NCI-H1048 (cell line): ENCODE measurements around the gene TRABD2B.

Experiments used
- DNase-seq: peaks from one replicate; lab custom pipeline; 2025; lab: John Stamatoyannopoulos, UW

TRABD2B gene

GRCh38 chr1:48021792-48022191, 24.6 kb upstream of the TRABD2B start:
- no peak for DNase-seq

DNA sequence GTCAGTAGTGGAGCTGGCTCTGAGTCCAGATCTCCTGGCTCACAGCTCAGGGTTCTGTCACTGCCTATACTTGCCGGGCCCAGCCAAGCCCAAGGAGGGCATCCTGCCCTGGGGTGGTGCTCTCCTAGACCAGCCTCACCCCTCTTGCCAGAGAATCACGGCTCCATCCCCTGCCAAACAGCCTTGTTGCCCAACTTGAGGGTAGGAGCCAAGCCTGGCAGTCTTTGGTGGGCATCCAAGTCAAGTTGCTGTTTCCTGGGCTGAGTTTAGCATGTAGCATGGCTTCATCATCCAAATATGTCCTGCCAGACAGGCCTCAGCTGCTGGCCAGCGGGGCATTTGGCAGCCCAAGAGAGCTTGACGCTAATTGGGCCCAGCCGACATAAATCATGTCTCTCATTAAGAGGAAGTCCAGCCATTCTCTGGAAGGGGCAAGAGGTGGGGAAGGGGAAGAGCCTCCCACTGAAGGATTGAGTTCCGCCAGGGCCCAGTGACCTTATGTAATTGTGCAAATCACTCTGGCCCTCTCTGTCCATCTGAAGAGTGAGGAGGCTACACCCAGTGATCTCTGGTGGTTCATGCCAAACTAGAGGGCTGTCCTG, 22.6 kb upstream of the TRABD2B start:
- DNase-seq = no peak

DNA sequence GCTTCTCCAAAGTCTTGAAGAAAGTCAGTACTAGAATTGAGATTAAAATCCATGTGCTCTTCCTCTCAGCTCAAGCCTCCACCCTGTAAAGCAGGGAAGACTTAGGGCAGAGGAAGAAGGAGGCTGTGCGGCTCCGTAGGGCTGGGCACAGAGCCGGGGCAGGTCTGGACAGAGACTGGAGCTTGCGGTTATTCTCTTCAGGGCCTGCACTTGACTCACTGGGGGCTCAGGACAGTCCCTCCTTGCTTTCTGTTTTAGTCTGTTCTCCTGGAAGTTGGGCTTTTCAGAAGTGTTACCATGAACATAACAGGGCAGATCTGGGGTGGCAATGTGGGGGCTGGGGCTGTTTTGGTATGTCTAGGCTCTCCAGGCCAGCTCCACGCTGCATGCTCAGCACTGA, 21.6 kb upstream of the TRABD2B start:
- DNase-seq = no peak

GRCh38 chr1:48017716-48018115, 20.5 kb upstream of the TRABD2B start:
- DNase-seq = no peak

GRCh38 chr1:48016515-48016914, 19.3 kb upstream of the TRABD2B start:
- no peak for DNase-seq

- DNase-seq = no peak
Observed at GRCh38 chr1:48013270-48013669, 16.1 kb upstream of the TRABD2B start.

GRCh38 chr1:48007047-48007446, 9.9 kb upstream of the TRABD2B start:
- no peak for DNase-seq

GRCh38 chr1:48006264-48006663, 9.1 kb upstream of the TRABD2B start:
- no peak for DNase-seq

GRCh38 chr1:48005253-48006117, 8.3 kb upstream of the TRABD2B start:
- no peak for DNase-seq

- no peak for DNase-seq
Observed at GRCh38 chr1:48003741-48004531, 6.8 kb upstream of the TRABD2B start.

- DNase-seq = no peak
Observed at GRCh38 chr1:48002142-48002541, 5.0 kb upstream of the TRABD2B start.

GRCh38 chr1:48001696-48002095, 4.5 kb upstream of the TRABD2B start:
- no peak for DNase-seq

DNA sequence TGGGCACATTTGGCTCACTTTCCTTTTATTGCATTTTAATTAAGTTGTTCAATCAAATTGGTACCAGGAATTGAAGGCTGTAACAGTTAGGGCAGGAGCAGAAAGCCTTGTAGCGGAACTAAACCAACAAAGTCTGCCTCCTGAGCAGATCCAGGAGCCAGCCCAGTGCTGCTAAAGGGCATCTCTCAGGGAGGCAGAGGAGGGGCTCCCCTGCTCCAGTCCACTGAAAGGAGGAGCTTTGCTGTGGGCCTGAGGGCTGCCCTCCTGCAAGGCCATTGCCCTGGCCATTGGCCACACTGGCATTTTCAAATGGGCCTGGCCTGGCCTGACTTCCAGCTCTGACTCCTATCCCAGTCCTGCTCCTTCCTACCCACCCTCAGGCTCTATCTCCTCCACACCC, 3.7 kb upstream of the TRABD2B start:
- no peak for DNase-seq

- no peak for DNase-seq
Observed at GRCh38 chr1:47999097-47999496, 1.9 kb upstream of the TRABD2B start.

GRCh38 chr1:47998396-47998990, 1.3 kb upstream of the TRABD2B start:
- no peak for DNase-seq

DNA sequence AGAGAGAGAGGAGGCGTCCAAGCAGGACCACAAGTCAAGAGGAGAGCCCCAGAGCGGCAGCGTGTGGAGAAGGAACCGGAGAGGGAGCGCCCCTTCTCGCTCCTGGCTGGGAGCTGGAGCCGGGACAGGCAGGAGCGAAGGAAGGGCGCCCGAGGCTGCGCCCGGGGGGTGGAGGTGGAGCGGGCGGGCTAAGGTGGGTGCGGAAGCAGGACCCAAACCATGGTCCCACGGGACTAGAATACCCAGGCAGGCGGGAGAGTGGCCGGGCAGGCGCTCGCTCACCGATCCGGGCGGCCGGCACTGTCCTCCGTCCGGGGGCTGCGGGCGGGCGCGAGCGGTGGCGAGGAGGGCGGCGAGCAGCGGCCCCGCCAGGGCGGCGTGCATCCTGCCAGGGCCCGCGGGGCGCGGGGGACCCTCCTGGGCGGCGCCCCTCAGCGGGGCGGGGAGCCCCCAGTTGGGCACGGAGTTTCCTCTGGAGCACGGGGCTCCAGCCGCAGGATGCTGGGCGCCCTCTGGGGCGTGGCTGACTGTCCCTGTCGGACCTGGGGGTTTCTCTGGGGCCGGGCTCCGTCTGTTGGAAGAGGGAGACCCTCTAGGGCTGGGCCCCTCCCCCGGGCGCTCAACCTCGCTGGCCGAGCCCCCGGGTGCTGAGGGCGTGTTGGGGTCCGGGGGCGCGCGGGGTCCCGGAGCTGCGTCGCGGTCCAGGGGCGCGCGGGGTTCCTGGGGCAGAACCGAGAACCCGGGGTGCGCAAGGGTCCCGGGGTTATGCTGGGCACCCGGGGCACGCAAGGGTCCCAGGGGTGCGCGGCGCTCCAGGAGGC, 569 bp downstream of the TRABD2B start:
- no peak for DNase-seq

DNA sequence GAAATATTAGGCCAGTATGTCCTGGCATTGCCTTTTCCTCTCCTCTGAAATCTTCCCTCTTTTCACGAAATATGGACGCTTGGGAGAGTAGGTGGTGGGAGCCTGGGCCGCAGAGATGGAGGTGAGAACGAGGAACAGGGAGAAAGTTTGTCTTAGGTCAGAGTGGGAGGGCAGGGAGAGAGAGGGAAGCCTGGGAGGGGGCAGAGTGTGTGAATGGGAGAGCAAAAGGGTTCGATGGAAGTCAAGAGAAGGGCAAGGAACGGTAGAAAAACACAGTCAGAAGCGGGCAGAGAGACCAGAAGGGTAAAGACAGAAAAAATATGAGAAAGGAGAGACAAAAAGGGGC, 1.2 kb downstream of the TRABD2B start:
- DNase-seq = no peak

- no peak for DNase-seq
Observed at GRCh38 chr1:47995306-47996050, 1.7 kb downstream of the TRABD2B start.

DNA sequence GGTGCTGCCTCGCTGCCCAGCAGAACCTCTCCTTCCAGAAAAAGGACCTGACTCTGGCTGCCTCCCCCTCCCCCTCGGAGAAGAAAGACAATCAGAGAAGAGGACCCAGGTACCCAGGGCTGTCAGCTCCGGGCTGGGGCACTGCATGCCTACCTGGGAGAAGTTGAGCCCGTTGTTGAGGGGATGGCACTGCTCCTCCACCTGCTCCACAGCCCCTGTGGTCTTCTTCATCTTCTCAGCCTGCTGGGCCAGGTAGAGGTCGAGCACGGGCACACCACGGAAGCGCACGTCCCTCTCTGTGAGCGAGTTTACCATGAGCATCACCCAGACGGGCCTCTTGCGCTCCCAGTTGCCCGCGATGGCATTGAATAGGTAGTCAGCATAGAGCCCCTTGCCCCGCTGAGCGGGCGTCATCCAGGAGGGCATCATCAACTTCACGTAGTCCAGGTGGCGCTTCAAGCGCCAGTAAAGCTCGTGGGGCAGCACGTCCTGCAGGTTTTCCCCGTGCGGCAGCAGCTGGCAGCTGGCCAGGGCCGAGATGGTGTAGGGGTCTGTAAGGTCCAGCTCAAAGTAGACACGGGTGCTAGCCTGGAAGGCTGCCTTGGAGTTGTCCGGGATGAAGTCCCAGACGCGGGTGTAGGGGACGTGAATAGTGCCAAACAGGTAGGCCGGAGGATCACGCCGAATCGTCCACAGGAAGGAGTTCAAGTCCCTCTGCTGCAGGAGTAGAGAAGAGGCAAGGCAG, 3.1 kb downstream of the TRABD2B start:
- DNase-seq = no peak

GRCh38 chr1:47993416-47993740, 3.8 kb downstream of the TRABD2B start:
- no peak for DNase-seq
